OCI-LY3 (cell line): ENCODE data around the gene CHST11.

Experiments used
- H2AFZ ChIP-seq: fragments of 200-600, 300-600 bp; shearing (Covaris generic); 2 replicates; pipeline ENCODE4 v1.6.0; 2014; ENCODE audit warnings: antibody characterized with exemption, low read depth, low read length
- H3K27ac ChIP-seq: fragments of 200-600, 300-600 bp; sonication (generic); 2 replicates; pipeline ENCODE4 v1.5.1; 2014; ENCODE audit warnings: mild to moderate bottlenecking, low read length, moderate library complexity, mixed read lengths
- H3K27me3 ChIP-seq: fragments of 200-600, 300-600 bp; sonication (generic); 2 replicates; pipeline ENCODE4 v1.6.1; 2014; ENCODE audit warnings: low read depth, low read length, mixed read lengths
- H3K36me3 ChIP-seq: fragments of 200-600, 300-600 bp; sonication (generic); replicated peaks from 2 replicates; pipeline ENCODE3; 2014; ENCODE audit warnings: low read depth, low read length, mixed read lengths
- H3K4me1 ChIP-seq: fragments of 300-600, 200-600 bp; sonication (generic); 2 replicates; pipeline ENCODE4 v1.6.1; 2014; ENCODE audit warnings: low read length, mixed read lengths
- H3K4me2 ChIP-seq: fragments of 200-600, 300-600 bp; sonication (generic); 2 replicates; pipeline ENCODE4 v1.6.1; 2014; ENCODE audit warnings: low read length, mixed read lengths
- H3K4me3 ChIP-seq: fragments of 300-600, 200-600 bp; sonication (generic); 2 replicates; pipeline ENCODE4 v1.5.1; 2014; ENCODE audit warnings: antibody characterized with exemption, mild to moderate bottlenecking, low read length, moderate library complexity
- H3K79me2 ChIP-seq: fragments of 300-600, 200-600 bp; shearing (Covaris generic); 2 replicates; pipeline ENCODE4 v1.6.1; 2014; ENCODE audit warnings: mild to moderate bottlenecking, low read length, mixed read lengths
- H3K9ac ChIP-seq: fragments of 300-600, 200-600 bp; shearing (Covaris generic); 2 replicates; pipeline ENCODE4 v1.6.0; 2014; ENCODE audit warnings: mild to moderate bottlenecking, low read length, moderate library complexity
- H3K9me3 ChIP-seq: fragments of 200-600, 300-600 bp; shearing (Covaris generic); 2 replicates; pipeline ENCODE4 v1.6.1; 2014; ENCODE audit warnings: low read length, mixed read lengths; ENCODE audit not compliant: insufficient read depth
- H4K20me1 ChIP-seq: fragments of 200-600, 300-600 bp; sonication (generic); 2 replicates; pipeline ENCODE4 v1.6.1; 2016; ENCODE audit warnings: low read length, mixed read lengths; ENCODE audit not compliant: insufficient read depth
- CTCF ChIP-seq: fragments of 200-600, 300-600 bp; sonication (generic); IDR thresholded peaks from 2 replicates; pipeline ENCODE4 v1.5.1; 2014; ENCODE audit warnings: antibody characterized with exemption, low read length, low read depth
- EZH2phosphoT487 ChIP-seq: fragments of 200-600 bp; shearing (Covaris generic); IDR thresholded peaks from 2 replicates; pipeline ENCODE4 v1.6.1; 2018; ENCODE audit warnings: antibody characterized with exemption, mixed run types, low read depth

CHST11 gene

GRCh38 chr12:104448451-104448850, 8.3 kb upstream of the CHST11 start:
- H3K27ac ChIP-seq = no peak overlapping the region
- no peak overlapping the region for H3K9ac ChIP-seq
- no peak overlapping the region for H3K4me2 ChIP-seq
- no peak overlapping the region for H2AFZ ChIP-seq
- H3K9me3 ChIP-seq = 0 out of 2 replicates have a peak, but pooled peaks cover 2% of the 10 kb centered on the region
- no peak for TF ChIP-seq CTCF
- peaks cover 3% of the 10 kb centered on the region; the same call in 1 of the 2 replicates for H3K4me1 ChIP-seq
- H3K27me3 ChIP-seq = no peaks in the 10 kb centered on the region
- H4K20me1 ChIP-seq = no peaks in the 10 kb centered on the region
- H3K36me3 ChIP-seq = no peaks in the 10 kb centered on the region
- no peaks in the 10 kb centered on the region for H3K79me2 ChIP-seq
- no peak overlapping the region for H3K4me3 ChIP-seq

- H2AFZ ChIP-seq = no peak overlapping the region
- peaks cover 9% of the 10 kb centered on the region for H3K27me3 ChIP-seq
- no peak overlapping the region for H3K4me2 ChIP-seq
- H3K4me1 ChIP-seq = peaks cover 3% of the 10 kb centered on the region; the same call in 1 of the 2 replicates
- no peak overlapping the region for H3K9ac ChIP-seq
- TF ChIP-seq EZH2phosphoT487 = no peak
- TF ChIP-seq CTCF = no peak
- H3K79me2 ChIP-seq = no peaks in the 10 kb centered on the region
- no peaks in the 10 kb centered on the region for H3K36me3 ChIP-seq
- H3K27ac ChIP-seq = no peak overlapping the region
- no peak overlapping the region for H3K4me3 ChIP-seq
- H3K9me3 ChIP-seq = 0 out of 2 replicates have a peak, but pooled peaks cover 2% of the 10 kb centered on the region
- no peaks in the 10 kb centered on the region for H4K20me1 ChIP-seq
Observed at GRCh38 chr12:104450700-104451099, 6.0 kb upstream of the CHST11 start.

- Histone ChIP-seq H3K27ac (no peak overlapping the region), H3K4me2 (no peak overlapping the region)
Observed at GRCh38 chr12:104452087-104452486, 4.7 kb upstream of the CHST11 start.

GRCh38 chr12:104453133-104453532, 3.6 kb upstream of the CHST11 start:
- Histone ChIP-seq H2AFZ (no peak overlapping the region), H3K4me1 (peaks cover 5% of the 10 kb centered on the region; the same call in 1 of the 2 replicates), H3K9ac (no peak overlapping the region), H3K36me3 (no peaks in the 10 kb centered on the region), H3K27me3 (peaks cover 17% of the 10 kb centered on the region), H3K79me2 (peaks cover 7% of the 10 kb centered on the region; the same call in 1 of the 2 replicates), H3K9me3 (0 out of 2 replicates have a peak, but pooled peaks cover 2% of the 10 kb centered on the region), H4K20me1 (no peaks in the 10 kb centered on the region), H3K4me3 (no peak overlapping the region), H3K27ac (no peak overlapping the region), H3K4me2 (no peak overlapping the region)
- TF ChIP-seq CTCF = no peak
- no peak for TF ChIP-seq EZH2phosphoT487

More at GRCh38 chr12:104452087-104452486, 4.7 kb upstream of the CHST11 start:
- TF ChIP-seq EZH2phosphoT487 (no peak), CTCF (no peak)
- Histone ChIP-seq H3K36me3 (no peaks in the 10 kb centered on the region), H3K27me3 (peaks cover 17% of the 10 kb centered on the region), H3K9me3 (0 out of 2 replicates have a peak, but pooled peaks cover 2% of the 10 kb centered on the region), H4K20me1 (no peaks in the 10 kb centered on the region), H3K4me1 (peaks cover 5% of the 10 kb centered on the region; the same call in 1 of the 2 replicates), H2AFZ (no peak overlapping the region), H3K79me2 (no peaks in the 10 kb centered on the region), H3K9ac (no peak overlapping the region), H3K4me3 (no peak overlapping the region)
